Left lobe of liver (tissue), 2 donors: ENCODE data around the gene GADL1. TPM values are rescaled to one million over a fixed set of nuclear protein-coding genes. Genes with fewer than 3 reads are reported as not detected.

Experiments
- ATAC-seq: fragments of 200-7000 bp; cut with Tn5 transposase; one replicate; pipeline ENCODE4 v1.9.1; 2020; ENCODE audit warnings: mild to moderate bottlenecking, moderate library complexity
- DNase-seq: peaks from one replicate; pipeline ENCODE4 v3.0.0-alpha.2; 2020; ENCODE audit warnings: low spot score
- total RNA-seq: library from RNA; stranded (reverse); gene quantifications from one replicate; pipeline ENCODE4 v1.2.1, GENCODE V29; 2021
- donor health status: DM: no; HTN: no; CAD: no; lungs with moderate emphysema.
- donor health status: DM: no; HTN: yes; CAD: no.

The GADL1 gene
- total RNA-seq, 1 donor from 2014 or later, result not detected

DNA sequence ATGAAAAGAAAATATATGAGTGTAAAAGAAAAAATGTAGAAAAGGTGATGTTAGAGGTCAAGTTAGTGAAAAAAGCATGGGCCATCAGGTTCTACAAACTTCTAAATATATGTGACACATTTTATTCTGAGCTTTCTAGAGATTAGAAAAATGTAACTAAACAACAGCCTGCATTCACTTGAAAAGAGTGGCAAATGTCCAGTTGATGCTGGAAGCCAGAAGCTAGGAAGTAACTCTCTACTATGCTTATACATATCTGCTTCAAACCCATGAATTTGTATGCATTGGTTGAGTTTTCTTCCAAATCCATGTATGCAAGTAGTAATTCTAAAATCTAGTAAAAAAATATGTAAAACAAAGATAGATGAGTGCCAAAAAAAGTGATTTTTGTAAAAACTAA lies 164.5 kb downstream of the GADL1 start:
- ATAC-seq, result no peak
- no peak for DNase-seq

DNA sequence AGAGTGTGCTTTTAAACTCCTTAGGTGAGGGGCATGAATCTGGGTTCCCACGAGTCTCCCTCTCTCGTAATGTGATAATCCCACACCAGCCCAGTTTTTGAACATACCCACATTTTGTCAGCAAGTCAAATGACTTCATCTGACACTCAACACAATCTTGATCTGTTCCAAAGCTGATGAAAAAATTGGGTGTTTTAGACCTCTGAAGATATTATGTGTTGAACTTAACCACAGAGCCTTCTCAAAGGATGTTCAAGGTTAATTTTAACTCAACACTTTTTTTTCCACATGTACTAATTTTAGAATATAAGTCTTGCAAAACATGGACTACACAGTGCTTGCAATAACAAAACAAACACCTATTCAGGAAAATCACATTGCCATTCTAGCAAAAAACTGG lies 164.9 kb downstream of the GADL1 start:
- ATAC-seq (no peak), DNase-seq (no peak)

DNA sequence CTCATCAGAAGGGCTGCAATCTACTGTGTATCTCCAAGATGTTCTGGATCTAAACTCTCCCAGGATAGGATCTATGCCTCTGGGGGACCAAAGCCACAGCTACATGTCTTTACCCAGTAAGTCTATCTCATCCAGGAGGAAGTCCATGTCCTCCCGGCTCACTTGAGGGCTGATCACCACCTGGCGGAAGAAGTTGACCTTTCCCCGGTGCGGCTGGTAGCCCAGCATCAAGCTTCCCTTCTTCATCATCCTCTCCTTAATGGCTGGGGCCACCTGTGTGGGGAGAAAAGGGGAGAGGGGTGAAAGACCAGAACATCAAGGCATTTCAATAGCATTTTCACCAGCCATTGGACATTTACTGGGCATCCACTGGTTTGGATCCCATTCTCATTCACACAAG lies 166.3 kb downstream of the GADL1 start:
- DNase-seq (no peak), ATAC-seq (no peak)

DNA sequence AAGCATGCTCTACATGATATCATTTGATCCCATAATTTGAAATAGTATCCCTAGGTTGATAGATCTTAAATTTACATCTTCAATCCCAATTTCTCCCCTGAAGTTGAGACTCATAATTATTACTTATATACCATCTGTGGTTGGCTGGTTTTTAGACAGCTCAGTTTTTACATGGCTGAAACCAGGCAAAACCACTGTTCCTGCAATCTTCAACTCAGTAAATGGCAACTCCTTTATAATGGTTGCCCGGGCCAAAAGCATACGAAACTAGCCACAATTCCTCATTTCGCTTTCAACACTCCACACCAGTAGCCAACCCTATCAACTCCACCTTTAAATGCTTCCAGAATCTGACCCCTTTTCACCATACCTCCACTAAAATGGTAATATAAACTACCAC lies 169.6 kb downstream of the GADL1 start:
- no peak for ATAC-seq

DNA sequence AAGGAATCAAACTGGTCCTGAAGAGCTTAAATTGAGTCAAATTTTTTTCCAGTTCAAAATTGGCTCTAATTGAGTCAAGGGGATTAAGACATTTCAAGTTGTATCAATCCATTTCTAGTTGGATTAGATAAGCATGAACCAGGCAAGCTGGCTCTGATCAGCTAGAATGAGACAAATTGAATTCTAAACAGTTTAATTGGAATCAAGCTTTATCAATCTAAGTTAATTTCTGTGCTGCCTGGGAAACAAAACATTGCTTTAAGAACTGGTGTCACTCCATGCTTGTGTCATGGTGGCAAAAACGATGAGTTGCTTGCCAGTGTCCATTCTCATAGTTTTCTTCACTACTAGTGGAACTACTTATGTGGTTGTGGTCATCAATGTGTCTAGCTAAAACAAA lies 171.2 kb downstream of the GADL1 start:
- DNase-seq (no peak), ATAC-seq (no peak)

More for the DNA sequence above, 169.6 kb downstream of the GADL1 start:
- DNase-seq, result no peak

DNA sequence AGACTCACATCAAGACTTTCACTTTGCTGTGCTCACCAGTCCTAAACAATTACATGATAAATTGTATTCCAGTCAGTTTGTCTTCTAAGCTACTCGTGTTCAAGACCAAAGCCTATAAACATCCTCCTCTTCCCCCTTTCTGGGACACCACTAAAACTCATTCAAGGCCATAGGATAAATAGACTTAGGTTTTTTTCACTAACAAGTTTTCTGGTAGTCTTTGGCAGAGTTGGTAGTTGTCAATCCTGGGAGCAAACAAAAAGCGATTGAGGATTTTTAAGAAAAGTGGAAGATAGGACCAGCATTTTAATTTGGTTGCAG lies 173.2 kb downstream of the GADL1 start:
- DNase-seq, result no peak
- no peak for ATAC-seq

DNA sequence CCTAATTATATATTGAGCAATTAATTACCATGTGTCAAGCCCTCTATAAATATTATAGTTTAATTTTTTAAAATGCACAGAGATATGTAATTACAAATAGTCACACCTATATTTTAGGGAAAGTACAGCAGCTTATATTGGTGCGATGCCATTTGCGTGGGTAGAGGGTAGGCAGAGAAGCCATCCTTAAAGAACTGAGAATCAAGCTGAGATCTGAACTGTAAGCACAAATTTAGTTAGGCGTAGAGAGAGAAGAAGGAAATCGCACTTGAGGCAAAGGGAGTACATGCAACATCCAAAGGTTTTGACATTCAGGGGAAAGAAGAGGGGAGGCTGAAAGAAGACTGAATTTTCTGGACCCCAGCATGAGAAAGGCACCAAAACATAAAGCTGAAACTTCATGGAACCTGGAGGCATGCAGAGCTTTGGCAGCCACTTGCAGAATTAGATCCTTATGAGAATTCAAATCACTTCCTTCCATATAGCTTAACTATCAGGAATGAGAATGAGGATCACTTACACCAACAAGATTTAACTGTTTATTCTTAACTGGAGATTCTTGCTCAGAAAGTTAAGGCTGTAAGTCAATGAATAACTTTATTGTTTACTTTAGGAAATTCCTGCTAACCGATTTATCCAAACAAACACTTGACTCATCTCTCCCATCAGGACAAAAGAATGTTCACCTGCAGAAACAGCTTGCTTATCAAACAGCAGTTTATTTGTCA lies 173.7 kb downstream of the GADL1 start:
- peak; percentile 77 for ATAC-seq

DNA sequence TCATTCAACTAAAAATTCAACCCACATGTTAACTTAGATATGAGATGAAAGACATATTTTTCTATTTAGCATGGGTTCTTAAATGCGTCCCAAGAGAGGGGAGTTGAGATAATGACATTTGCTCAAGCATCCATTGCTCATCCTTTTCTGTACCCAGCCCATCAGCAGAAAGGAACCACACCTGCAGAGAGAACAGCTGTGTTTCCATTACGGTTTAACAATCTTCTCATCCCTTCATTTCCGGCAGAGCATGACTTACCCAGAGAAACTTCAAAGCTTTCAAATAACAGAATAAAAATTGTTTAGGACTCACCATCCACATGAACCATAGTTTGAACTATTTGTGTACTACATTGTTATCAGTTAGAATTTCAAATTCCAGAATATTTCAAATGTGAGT lies 174.9 kb downstream of the GADL1 start:
- no peak for ATAC-seq
- DNase-seq, result no peak

More for the DNA sequence above, 173.7 kb downstream of the GADL1 start:
- DNase-seq, result no peak

DNA sequence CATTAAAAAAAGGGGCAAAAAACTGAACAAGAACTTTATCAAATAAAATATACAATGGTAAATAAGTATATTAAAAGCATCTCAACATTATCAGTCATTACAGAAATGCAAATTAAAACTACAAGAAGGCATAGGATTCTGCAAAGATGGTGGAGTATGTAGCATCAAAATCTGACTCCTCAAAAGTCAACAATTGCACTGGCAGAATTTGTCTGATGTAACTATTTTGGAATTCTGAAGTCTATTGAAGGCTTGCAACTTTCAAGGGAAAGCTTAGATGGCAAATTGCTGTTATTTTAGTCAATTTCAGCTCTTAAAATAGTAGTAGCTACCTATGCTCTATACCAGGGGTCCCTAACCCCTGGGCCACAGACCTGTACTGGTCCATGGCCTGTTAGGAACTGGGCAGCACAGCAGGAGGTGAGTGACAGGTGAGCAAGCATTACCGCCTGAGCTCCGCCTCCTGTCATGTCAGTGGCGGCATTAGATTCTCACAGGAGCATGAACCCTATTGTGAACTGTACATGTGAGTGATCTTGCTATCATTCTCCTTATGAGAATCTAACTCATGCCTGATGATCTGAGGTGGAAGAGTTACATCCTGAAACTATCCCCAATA lies 180.5 kb downstream of the GADL1 start:
- DNase-seq, result no peak
- ATAC-seq, result no peak

DNA sequence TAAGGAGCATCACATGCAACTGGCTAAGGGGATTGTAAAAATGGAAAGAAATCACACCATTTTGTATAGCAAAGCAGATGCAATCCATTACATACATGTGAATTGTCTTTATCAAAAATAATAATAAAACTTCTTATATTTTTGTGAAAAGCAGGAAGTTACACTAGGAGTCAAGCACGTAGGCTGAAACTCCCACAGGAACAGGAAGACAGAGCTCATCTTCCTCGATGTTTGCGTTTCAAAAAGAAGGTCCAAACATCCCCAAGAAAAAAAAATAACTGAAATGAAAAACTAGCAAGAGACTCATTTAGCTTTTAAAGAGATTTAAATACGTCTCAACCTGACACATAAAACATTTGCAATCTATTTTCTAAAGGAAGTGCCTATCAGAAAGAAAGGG lies 181.5 kb downstream of the GADL1 start:
- ATAC-seq, result no peak

DNA sequence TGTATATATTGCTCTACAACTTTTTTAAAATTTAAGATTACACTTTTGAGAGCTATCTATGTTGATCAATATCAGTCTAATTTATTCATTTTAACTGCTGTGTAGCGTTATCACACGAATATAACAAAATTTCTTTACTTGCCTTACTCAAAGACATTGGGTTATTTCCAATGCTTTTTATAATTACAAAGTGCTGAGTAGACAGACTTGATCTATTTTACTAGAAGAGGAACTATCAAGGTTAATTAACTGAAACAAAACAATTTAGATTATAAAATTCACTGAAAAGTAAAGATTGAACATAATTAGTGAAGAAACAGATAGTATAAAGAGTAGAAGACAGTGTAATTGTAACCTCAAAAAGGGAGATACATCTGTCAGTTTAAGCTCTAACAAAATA lies 182.6 kb downstream of the GADL1 start:
- no peak for DNase-seq
- ATAC-seq, result no peak

More for the DNA sequence above, 181.5 kb downstream of the GADL1 start:
- no peak for DNase-seq

DNA sequence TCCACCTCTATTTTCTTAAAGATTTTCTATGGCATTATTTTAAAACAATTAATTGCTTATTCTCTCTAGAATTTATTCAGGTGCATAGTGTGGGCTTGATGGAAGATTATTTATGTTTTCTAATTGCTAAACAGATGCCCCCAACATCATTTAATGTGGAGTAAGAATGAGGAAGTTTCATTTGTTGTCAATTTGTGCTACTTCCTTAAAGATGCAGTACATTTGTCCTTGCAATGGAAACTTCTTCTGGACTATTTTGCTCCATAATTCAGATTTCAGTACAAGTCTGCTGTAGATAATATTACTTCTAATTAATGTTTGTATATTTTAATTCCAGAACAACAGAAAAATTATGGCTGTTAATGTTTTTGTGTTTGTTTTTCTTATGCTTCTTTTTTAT lies 183.3 kb downstream of the GADL1 start:
- ATAC-seq (no peak), DNase-seq (no peak)

DNA sequence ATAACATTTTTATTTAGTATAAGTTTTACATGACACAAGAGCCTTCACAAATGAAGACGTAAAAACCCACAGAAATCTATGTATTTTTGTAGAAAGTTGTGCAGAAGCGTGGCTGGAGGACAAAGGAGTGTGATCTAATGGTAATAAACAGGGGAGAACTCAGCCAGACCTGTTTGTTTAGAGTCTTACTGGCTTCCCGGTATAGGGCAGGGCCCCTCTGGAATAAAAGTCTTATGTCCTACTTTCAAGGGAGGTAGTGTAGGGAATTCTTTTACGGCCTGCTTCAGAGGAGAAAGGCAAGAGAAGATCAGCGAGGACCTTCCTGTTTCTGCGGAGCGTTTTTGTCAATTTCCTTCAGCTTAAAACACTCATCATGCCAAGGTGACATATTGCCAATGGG lies 184.4 kb downstream of the GADL1 start:
- no peak for ATAC-seq
- no peak for DNase-seq

DNA sequence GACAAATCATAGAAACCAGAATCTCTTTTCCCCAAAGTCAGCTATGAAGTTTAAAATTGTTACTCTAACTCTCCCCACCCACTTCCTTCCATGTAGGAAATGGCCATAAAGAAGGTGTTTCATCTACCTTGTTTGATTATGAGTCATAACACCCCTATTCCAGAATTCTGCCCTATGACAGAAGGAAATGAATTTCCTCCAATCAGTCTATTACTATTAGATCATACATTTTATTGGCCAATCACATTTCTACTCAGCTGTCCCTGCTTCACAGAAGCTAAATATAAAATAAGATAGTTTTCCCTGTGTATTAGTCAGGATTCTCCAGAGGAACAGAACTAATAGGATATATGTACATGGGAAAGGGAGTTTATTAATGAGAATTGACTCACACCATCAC lies 186.0 kb downstream of the GADL1 start:
- DNase-seq (no peak), ATAC-seq (no peak)

DNA sequence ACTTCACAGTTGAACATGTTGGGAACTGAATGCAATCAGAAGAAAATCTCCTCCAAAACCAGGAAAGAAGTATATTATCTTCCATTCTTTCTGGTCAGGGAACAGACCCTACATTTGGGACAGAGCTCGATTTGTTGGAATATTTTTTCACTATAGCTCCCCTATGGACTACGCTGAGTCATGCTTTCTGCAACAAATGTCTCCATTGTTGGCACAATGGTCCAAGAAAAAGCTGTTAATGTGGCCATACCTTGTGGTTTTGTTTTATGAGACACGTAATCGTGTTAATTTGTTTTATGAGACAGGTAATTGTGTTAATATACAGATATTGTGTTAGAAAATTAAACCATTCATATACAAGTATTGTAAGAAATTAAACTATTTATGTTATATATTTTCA lies 186.6 kb downstream of the GADL1 start:
- DNase-seq (no peak), ATAC-seq (no peak)

DNA sequence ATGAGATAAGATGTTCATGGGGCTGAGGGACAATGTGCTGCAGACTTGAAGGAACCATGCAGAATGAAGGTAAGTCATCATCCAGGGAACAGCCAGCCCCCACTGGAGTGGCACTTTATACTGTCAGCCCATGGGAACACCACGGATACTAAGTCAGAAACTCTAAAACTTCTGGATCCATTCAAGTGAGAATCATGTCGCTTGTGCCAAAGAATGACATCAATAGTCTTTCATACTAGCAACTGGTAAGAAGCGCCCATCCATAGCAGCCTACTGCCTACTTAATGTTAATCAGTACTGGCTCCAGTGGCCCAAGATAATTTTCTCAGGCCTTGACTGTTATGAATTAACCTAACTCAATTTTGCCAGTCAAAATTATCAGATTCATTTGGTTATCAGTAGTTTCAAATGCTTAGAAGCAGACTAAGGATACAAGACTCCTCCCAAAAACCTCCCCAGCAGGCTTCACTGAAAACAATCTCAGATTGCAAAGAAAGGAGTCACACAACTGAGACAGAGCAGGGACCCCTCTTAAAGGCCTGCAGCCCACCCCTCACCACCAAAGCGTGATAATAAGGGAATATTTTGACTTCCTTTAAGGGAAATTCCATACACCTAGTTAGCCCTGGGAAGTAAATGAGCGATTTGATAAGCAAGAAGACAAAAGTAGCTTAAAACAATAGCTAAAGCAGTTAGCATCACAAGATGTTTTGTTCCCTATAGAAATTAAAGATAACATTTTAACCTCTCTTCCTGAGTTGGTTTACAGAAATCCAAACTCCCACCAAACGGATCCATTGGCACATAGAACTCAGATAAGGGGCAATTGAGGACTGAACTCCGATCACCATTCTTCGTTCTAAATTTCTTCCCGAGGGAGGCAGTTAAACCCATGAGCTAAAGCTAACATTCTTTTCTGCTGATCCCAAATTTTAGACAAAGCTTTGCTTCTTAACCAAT lies 189.2 kb downstream of the GADL1 start:
- no peak for DNase-seq

DNA sequence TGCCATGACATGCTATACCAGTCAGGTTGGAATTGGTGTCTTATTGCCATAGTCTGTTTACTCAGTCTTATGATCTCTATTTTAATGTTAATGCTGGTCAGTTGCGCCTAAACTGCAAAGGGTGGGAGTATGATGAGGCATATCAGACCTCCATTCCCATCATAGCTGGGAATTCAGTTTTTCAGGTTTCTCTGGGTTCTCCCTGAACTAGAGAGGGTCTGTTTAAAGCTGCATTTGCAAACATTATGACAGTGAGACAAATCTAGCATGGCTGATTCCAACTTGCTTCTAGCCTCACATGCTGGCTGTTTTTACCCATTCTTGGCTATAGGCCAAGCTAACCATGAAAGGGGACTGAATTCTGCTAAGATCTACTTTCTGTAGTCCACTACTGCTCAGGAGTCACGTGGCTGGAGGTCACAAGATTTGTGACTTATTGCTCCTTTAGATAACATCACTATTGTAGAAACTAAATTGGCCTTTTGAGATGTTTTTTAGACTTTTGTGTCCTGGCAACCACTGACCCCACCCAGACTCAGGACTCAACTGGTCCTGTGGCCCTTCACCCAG lies 191.5 kb downstream of the GADL1 start:
- ATAC-seq, result no peak

More for the DNA sequence above, 189.2 kb downstream of the GADL1 start:
- ATAC-seq, result no peak

DNA sequence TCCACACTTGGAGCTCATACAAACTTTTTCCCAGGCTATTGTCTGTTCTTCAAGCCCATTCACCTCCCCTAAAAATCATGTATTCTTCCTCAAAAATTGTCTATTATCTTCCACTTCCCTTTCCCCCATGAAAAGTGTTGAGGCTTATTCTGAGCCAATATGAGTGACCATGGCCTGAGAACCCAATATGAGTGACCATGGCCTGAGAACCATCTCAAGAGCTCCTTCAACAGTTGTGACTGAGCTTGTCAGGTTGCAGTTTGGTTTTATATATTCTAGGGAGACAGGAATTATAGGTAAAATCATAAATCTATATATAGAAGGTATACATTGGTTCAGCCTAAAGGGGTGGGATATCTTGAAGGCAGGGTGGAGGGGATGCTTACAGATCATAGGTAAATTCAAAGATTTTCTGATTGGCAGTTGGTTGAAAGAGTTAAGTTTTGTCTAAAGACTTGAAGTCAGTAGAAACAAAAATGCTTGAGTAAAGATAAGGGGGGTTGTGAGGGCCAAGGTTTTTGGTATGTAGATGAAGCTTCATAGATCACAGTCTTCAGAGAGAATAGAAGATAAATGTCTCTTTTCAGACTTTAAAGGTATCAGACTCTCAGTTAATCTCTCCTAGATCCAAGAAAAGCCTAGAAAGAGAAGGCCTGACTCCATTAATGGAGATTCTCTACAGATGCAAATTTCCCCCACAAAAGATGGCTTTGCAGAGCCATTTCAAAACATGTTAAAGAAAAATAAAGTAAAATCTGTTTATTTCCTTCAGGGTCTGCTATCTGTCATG lies 192.2 kb downstream of the GADL1 start:
- ATAC-seq (no peak), DNase-seq (no peak)

More for the DNA sequence above, 191.5 kb downstream of the GADL1 start:
- no peak for DNase-seq

DNA sequence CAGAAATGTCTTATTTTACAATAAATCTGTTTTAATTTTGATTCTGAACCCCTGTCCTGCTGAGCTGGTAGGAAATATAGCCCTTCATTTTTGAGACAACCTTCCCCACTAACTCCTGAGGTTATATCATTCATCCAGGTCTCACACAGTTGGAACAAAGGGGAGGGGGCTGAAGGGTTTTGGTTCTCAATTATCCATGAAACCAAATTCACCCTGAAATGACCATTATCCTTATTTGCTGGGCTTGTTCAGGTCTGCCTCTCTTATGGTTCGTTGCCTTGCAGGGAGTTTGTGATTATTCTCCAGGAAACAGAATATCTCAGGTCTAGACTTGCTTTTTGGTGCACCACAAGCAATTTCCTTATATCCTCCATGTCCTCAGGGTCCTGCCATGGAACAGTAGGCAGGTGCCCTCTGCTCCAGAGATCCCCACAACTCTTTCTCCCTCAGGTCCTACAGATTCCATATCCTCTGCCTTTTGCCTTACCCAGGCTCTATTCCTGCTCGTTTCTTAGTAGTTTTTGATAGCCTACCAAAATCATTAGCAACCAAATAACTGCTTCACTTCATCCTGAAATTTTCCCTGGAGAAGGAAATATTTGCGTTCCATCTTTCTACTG lies 193.6 kb downstream of the GADL1 start:
- ATAC-seq, result no peak
- no peak for DNase-seq

DNA sequence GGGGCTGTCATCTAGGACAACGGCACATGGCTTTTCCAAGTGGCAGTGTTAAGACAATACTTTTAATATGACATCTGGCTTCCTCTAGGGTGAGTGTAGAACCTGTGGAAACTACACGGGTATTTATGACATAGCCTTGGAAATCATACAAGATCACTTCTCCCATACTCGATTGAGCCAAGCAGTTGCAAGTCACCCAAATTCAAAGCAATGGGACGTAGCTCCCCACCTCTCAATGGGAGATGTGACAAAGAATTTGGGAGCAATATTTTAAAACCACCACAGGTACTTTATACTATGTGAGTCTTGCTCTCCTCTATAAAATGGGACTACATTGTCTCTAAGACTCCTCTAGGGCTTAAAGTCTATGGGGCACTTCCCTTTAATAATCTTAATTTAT lies 194.5 kb downstream of the GADL1 start:
- no peak for DNase-seq
- ATAC-seq, result no peak
